ENCODE results near the gene NLRC5.
A peak's percentile ranks its signal among the peaks of the same experiment; 100 is the strongest.

Gene NLRC5

GRCh38 chr16:57041182-57042156 is 52.1 kb downstream of the NLRC5 start:
- Histone ChIP-seq H3K9me3 (ENCODE audit: control insufficient read depth, insufficient read depth, low read depth, low read length) (no peaks in the 10 kb centered on the region), H3K4me3 (ENCODE audit: low read depth, low read length) (no peak overlapping the region), H3K36me3 (ENCODE audit: control insufficient read depth in 2 of 2, insufficient read depth in 1 of 2, low read length in 2 of 2) (peaks cover 0 to 5% of the 10 kb centered on the region in 2 experiments; a peak in 1 of 3 replicates), H3K27ac (ENCODE audit: extremely low read depth, low read depth, low read length) (no peak overlapping the region), H3K4me1 (ENCODE audit: control insufficient read depth, insufficient read depth, low read length) (no peaks in the 10 kb centered on the region)
- CTCF ChIA-PET = no interaction called here
- peak; percentile 15; the same call in 1 of the 2 replicates for TF ChIP-seq TRIM28 (IDR thresholded peaks at IDR 0.05; ENCODE audit: borderline replicate concordance, low read length)
- TF ChIP-seq ZNF624 (tag by site-specific recombination; IDR thresholded peaks at IDR 0.05) = no peak
- peak; percentile 100 for TF ChIP-seq ZNF133 (tag by site-specific recombination; IDR thresholded peaks at IDR 0.05)
- TF ChIP-seq ZNF16 (tag by site-specific recombination; IDR thresholded peaks at IDR 0.05; ENCODE audit: low read depth) = no peak
- no peak for TF ChIP-seq ZNF140 (tag by site-specific recombination; IDR thresholded peaks at IDR 0.05)
- no peak for TF ChIP-seq ZNF626 (tag by site-specific recombination; IDR thresholded peaks at IDR 0.05)
- POLR2A ChIA-PET = no interaction called here

- no peaks in the 10 kb centered on the region for H3K9me3 ChIP-seq (ENCODE audit: control insufficient read depth, insufficient read depth, low read depth, low read length)
- peaks cover 0 to 5% of the 10 kb centered on the region in 2 experiments; a peak in 1 of 3 replicates for H3K36me3 ChIP-seq (ENCODE audit: control insufficient read depth in 2 of 2, insufficient read depth in 1 of 2, low read length in 2 of 2)
- H3K27ac ChIP-seq (ENCODE audit: extremely low read depth, low read depth, low read length) = no peak overlapping the region
- TF ChIP-seq BCL11A (tag by site-specific recombination; IDR thresholded peaks at IDR 0.05; ENCODE audit: low read depth) = no peak
- TF ChIP-seq ZNF560 (tag by site-specific recombination; IDR thresholded peaks at IDR 0.05; ENCODE audit: borderline replicate concordance) = no peak
- no peak for TF ChIP-seq BCL6B (tag by site-specific recombination; IDR thresholded peaks at IDR 0.05)
- TF ChIP-seq ZSCAN18 (tag by site-specific recombination; IDR thresholded peaks at IDR 0.05) = no peak
- no peak for TF ChIP-seq RBAK (tag by site-specific recombination; IDR thresholded peaks at IDR 0.05)
- TF ChIP-seq MZF1 (tag by site-specific recombination; IDR thresholded peaks at IDR 0.05; ENCODE audit: borderline replicate concordance) = no peak
- no peak for TF ChIP-seq REPIN1 (tag by site-specific recombination; IDR thresholded peaks at IDR 0.05; ENCODE audit: low read depth)
- no peak for TF ChIP-seq ZNF433 (tag by site-specific recombination; IDR thresholded peaks at IDR 0.05; ENCODE audit: low read depth)
- no peak for TF ChIP-seq ZNF600 (tag by site-specific recombination; IDR thresholded peaks at IDR 0.05)
- TF ChIP-seq ZNF707 (tag by site-specific recombination; IDR thresholded peaks at IDR 0.05) = no peak
- no peak for TF ChIP-seq ZNF146 (tag by site-specific recombination; IDR thresholded peaks at IDR 0.05)
- no peaks in the 10 kb centered on the region for H3K4me1 ChIP-seq (ENCODE audit: control insufficient read depth, insufficient read depth, low read length)
- ChIA-PET CTCF (no interaction called here), POLR2A (no interaction called here)
- H3K4me3 ChIP-seq (ENCODE audit: low read depth, low read length) = no peak overlapping the region
These were observed 53.1 kb downstream of the NLRC5 start for GRCh38 chr16:57042157-57043111.

- H3K4me1 ChIP-seq (ENCODE audit: control insufficient read depth, insufficient read depth, low read length) = no peaks in the 10 kb centered on the region
- ChIA-PET POLR2A (no interaction called here), CTCF (no interaction called here)
- TF ChIP-seq ZNF416 (tag by site-specific recombination; IDR thresholded peaks at IDR 0.05) = no peak
- no peak overlapping the region for H3K4me3 ChIP-seq (ENCODE audit: low read depth, low read length)
- H3K27ac ChIP-seq (ENCODE audit: extremely low read depth, low read depth, low read length) = no peak overlapping the region
- H3K36me3 ChIP-seq (ENCODE audit: control insufficient read depth in 2 of 2, insufficient read depth in 1 of 2, low read length in 2 of 2) = peaks cover 0 to 5% of the 10 kb centered on the region in 2 experiments; a peak in 1 of 3 replicates
- no peaks in the 10 kb centered on the region for H3K9me3 ChIP-seq (ENCODE audit: control insufficient read depth, insufficient read depth, low read depth, low read length)
These were observed 53.9 kb downstream of the NLRC5 start for GRCh38 chr16:57043248-57043647.
